NCI-H460 (cell line): ENCODE measurements around the gene OR6B1. TPM values are rescaled to one million over a fixed set of nuclear protein-coding genes. Genes with fewer than 3 reads are reported as not detected.
"Not testable (repeated sequence)": the region's sequence is repeated elsewhere in the genome, so short reads cannot be mapped to it uniquely, and the experiment has no call there.

ENCODE experiments used
- DNase-seq: peaks from one replicate; pipeline ENCODE4 v3.0.0-alpha.2; 2016; ENCODE audit warnings: low read depth; ENCODE audit errors: extremely low read depth
- total RNA-seq: library from RNA; depleted of rRNA; stranded (reverse); fragments of >200 nt; shearing (Covaris generic); gene quantifications from 2 replicates; pipeline ENCODE4 v1.2.3, GENCODE V29; 2014

OR6B1 gene
- total RNA-seq, 1 experiment from 2014 or later: not detected

- no peak for DNase-seq
Measured at GRCh38 chr7:144004703-144005102, 4.6 kb downstream of the OR6B1 start.

- DNase-seq: no peak
Measured at GRCh38 chr7:144006029-144006691, 6.0 kb downstream of the OR6B1 start.

- no peak for DNase-seq
Measured at GRCh38 chr7:144006692-144007042, 6.5 kb downstream of the OR6B1 start.

DNA sequence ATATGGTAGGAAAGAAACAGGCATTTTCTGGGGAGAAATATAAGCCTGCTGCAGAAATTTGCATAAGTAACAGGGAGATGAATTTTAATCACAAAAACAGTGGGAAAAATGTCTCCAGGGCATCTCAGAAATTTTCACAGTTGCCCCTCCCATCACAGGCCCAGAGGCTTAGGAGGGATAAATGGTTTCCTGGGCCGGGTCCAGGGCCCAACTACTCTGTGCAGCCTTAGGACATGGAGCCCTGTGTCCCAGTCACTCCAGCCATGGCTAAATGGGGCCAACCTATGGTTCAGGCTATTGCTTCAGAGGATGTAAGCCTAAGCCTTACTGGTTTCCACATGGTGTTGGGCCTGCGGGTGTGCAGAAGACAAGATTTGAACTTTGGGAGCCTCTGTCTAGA lies 9.2 kb downstream of the OR6B1 start:
- no peak for DNase-seq

DNA sequence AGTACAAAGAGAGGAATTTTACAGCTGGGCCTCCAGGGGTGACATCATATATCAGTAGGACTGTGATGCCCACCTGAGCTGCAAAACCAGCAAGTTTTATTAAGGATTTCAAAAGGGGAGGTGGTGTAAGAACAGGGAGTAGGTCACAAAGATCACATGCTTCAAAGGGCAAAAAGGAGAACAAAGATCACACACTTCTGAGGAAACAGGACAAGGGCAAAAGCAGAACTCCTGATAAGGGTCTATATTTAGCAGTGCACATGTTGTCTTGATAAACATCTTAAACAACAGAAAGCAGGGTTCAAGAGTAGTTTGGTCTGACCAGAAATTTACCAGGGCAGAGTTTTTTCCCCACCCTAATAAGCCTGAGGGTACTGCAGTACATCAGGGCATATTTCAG lies 9.9 kb downstream of the OR6B1 start:
- not testable (repeated sequence) for DNase-seq

DNA sequence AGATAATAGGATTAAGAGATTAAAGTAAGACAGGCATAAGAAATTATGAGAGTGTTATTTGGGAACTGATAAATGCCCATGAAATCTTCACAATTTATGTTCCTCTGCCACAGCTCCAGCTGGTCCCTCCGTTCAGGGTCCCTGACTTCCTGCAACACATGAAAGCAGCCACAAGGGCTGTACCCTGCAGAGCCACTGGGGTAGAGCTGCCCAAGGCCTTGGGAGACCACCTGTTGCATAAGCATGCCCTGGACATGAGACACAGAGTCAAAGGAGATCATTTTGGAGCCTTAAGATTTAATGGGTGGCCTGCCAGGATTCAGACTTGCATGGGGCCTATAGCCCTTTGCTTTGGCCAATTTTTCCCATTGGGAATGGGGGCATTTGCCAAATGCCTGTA lies 10.7 kb downstream of the OR6B1 start:
- DNase-seq: not testable (repeated sequence)

GRCh38 chr7:144011458-144012230 lies 11.5 kb downstream of the OR6B1 start:
- peak; percentile 14 for DNase-seq

GRCh38 chr7:144018065-144018464 lies 17.9 kb downstream of the OR6B1 start:
- no peak for DNase-seq

DNA sequence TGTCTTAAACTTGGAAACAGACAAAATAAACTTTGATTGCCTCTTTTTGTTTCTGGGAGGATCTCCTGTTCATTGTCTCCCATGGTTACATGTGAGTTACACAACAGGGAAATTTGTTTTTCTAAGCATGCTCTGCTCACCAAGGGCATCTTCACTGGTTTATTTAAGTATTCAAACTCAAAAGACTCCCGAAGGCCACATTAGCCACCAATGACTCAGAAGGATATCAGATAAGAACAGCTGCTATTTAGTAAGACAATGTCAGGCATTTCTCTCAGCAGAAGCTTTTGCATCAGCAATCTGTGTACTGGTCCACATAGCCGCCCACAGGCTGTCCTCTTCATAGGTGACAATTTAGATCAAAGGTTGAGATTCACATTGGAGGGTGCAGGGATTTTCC lies 19.3 kb downstream of the OR6B1 start:
- peak; percentile 43 for DNase-seq

GRCh38 chr7:144020340-144020739 lies 20.2 kb downstream of the OR6B1 start:
- DNase-seq: no peak

DNA sequence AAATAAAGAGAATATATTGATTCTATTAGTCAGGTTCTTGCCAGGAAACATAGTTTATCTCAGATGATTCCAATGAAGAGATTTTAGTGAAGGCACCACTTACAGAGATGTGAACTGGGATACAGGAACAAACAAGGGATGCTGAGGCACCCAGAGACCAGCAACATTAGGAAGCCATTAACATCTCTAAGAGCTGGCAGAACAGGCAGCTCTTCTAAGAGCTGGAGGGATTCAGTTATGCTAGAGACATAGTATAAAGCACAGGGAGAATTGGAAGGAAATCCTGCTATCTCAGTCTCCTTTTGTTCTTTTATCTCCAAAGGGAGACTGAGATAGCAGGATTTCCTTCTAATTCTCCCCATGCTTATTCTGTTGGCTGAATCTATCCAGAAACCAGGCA lies 22.0 kb downstream of the OR6B1 start:
- no peak for DNase-seq

DNA sequence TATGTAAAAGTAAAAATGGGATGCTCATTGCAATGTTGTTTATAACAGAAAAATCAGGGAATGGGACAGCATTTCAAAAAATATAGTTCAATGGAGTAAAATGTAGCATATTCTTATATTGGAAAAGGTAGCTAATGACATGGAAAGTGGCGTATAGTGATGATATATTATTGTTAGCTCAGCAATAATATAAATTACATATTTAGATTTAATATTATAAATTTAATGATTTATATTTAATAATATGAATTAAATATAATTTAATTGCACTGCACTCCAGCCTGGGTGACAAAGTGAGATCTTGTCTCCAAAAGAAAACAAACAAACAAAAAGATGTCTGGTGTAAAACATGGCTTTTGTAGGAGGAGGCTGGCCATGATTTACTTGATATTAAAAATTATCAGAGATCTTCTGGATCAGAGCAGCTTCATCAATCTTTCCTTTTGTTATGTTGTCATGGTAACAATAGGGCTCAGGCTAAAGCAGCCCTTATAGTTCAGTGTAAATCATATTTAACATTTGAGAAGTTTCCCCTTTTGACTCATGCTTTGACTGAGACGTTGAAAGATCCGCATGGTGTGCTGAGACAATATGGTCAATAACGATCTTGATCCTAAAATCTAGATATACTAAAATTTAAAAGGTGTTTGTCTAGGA lies 23.2 kb downstream of the OR6B1 start:
- no peak for DNase-seq

- DNase-seq: no peak
Measured at GRCh38 chr7:144024213-144024612, 24.1 kb downstream of the OR6B1 start.

DNA sequence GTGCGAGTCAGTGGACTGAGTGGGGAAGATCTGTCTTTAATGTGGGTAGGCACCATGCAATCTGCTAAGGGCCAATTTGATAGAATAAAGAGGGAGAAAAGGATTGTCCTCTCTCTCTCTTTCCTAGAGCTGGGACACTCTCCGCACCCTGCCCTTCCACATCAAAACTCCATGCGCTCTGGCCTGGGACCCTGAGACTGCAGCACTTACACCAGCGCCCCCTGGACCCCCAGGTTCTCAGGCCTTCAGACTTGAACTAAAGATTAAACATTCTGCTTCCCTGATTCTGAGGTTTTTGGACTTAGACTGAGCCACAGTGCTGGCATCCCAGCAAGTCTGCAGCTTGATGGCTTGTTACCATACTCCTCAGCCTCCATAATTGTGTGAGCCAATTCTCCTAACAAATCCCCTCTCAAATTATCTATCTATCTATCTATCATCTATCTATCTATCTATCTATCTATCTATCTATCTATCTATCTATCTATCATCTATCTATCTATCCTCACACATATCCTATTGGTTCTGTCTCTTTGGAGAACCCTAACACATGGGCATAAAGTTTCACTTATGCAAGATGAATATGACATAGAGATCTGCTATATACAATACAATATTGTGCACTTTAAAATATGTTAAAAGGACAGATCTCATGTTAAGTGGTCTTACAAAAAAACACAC lies 26.2 kb downstream of the OR6B1 start:
- DNase-seq: no peak

DNA sequence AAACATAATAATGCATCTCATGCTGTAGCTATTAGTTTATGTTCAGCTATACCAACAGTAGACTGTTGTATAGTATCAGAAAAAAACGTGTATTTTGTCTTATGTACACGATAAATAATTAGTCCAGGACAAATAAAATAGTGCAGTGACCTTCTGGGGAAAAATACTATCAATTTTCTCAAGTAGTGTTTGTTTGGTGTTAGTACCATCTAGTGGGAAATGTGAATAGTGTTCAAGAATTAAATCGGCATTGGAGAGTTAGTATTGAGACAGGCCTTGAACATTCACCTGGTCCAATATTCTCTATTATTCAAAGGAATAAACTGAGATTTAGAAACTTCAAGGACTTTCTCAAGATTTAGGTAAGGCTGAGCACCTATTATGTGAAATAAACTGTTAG lies 26.9 kb downstream of the OR6B1 start:
- DNase-seq: peak; percentile 33

GRCh38 chr7:144027974-144028373 lies 27.9 kb downstream of the OR6B1 start:
- DNase-seq: no peak

- no peak for DNase-seq
Measured at GRCh38 chr7:144028547-144028946, 28.4 kb downstream of the OR6B1 start.

- no peak for DNase-seq
Measured at GRCh38 chr7:144032516-144032915, 32.4 kb downstream of the OR6B1 start.

DNA sequence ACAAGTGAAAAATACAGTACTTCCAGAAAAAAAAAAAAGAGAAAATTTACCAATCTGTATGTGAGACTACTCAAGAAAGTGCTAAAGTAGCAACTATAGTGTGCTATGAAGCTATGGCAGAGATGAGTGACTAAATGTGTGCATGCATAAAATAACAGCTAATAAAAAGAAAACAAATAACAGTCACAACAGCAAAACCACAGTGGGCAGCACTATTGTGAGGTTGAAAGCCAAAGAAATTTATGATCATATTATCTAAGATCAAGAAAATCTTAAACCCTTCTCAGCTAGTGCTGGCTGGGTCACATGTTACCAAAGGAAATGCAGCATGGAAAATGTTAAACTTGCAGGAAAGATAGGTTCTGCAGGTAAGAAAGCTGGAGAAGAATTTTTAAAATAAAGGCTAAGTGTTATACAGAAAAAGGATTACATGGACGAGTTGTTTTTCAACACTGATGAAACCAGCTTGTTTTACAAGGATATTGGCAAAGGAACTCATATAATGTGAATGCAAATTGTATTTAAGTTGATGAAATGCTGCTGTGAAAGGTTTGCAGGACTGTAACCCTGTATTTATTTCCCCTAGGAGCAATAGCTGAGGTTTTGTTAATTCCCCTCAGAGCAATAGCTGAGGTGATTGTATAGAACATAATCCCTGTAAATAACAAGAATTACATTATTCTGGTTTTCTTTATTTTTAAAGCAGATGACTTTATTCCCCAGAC lies 33.0 kb downstream of the OR6B1 start:
- no peak for DNase-seq

- DNase-seq: no peak
Measured at GRCh38 chr7:144035385-144035784, 35.3 kb downstream of the OR6B1 start.
